ENCODE measurements around the gene TMEM186.
"Not testable (repeated sequence)": the region's sequence is repeated elsewhere in the genome, so short reads cannot be mapped to it uniquely, and the experiment has no call there.

TMEM186 gene, protein sequence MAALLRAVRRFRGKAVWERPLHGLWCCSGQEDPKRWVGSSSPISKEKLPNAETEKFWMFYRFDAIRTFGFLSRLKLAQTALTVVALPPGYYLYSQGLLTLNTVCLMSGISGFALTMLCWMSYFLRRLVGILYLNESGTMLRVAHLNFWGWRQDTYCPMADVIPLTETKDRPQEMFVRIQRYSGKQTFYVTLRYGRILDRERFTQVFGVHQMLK

DNA sequence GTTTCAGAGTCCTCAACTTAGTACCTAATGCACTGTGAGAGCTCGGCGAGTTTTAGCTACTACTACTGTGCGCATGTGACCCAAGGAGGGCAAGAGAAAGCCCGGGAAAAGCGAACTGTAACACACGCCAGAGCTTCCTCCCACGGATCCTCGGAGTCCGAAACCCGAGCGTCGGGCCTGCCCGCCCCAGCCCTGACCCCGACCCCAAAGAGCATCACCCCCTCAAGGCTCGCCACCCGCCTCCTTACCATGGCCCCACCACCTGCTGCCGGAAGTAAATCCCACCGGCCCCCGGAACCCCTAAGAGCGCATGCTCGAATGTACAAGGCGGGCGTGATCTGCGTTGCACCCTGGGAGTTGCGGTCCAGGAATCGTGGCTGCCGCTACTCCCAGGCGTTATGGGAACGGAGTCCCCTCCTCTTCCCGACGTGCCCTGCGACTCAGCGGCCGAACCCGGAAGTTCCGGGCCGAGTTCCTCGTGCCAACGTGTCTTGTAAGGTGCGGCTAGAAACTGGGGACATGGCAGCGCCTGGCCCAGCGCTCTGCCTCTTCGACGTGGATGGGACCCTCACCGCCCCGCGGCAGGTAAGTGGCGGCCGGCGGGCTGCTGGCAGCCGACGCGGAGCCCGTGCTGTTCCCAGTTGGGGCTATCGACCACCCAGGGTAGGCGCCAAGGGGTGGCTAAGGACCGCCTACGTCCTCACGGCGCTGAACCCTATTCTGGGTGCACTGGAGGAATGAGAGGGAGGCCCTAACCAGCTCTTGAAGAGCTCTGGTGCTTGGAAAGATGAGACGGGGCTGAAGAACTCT lies at the start of gene TMEM186, which contains the start of gene PMM2:
Gene TMEM186 (minus strand): TSS at position 276 of the 810 bp plus-strand sequence. CDS start 25 bp downstream, at position 251.
Gene PMM2 (plus strand): TSS at position 476 of the 810 bp plus-strand sequence. CDS start 44 bp downstream, at position 520.
- in situ Hi-C loops (cut with MboI; ENCODE audit: low sequenced_read_pairs) = loop anchor here (25.0 kb wide), 1 partner anchor 235 kb away; no protein-coding TSS in a partner anchor

DNA sequence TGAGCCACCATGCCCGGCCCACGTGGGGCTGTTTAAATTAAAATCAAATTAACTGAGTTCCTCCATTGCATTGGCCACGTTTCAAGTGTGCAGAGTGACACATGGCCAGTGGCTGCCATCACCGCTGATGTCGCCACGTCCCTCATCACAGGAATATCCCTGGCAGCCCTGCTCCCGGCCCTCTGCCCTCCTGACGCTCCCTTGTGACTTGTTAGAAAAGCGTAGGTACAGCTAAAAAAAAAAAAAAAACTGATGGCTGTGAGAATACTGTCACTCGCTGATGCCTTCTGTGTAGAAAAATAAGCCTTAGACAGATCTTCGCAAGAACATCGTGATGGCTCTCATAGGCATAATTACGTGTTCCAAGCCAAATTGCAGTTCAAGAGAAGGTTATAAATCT lies 49.7 kb upstream of the TMEM186 start:
- in situ Hi-C loops (cut with MboI; ENCODE audit: low sequenced_read_pairs) = no loop called here

DNA sequence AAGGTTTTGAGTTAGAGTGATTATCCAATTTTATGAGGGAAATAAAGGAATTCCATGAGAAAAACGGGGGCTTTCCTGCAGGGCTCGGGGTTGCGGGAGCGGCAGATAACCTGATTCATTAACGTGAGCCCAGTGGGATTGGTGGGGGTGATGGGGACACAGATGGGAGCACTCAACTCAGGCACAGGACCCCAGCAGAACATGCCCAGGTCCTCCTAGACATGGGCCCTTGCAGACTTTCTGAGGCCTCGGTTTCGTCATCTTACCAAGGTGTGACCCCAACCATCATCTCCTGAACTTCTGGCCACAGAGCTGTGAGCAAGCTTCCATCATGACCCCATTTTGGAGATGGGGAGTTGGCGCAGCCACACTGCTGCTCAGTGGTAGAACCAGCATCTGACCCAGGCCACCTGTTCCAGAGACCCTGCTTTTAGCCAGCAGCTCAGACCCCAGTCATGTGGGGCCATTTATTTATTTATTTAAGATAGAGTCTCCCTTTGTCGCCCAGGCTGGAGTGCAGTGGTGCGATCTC lies 49.0 kb upstream of the TMEM186 start:
- in situ Hi-C loops (cut with MboI; ENCODE audit: low sequenced_read_pairs) = no loop called here

DNA sequence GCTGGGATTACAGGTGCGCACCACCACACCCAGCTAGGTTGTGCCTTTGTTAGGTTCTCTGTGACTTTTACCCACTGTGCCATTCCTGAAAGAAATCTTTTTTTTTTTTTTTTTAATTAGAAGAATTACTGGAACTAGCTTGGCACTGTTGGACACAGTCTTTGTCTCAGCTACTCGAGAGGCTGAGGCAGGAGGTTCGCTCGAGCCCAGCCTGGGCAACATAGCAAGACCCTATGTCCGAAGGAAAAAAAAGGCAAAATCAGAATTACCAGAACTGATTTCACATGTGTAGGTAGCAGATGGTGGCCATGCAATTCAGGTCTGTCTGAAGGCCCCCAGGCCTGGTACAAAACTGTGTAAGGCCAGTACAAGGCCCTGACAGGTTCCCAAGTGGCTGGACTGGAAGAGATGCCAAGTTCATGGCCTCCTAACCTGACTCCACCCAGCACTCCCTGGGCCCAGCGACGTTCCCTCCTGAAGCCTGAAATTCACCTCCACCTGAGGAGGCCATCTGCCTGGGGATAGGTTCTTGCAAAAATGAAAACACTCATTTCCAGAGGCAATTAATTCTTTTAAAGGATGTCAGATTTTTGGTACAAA lies 48.4 kb upstream of the TMEM186 start:
- in situ Hi-C loops (cut with MboI; ENCODE audit: low sequenced_read_pairs) = no loop called here

DNA sequence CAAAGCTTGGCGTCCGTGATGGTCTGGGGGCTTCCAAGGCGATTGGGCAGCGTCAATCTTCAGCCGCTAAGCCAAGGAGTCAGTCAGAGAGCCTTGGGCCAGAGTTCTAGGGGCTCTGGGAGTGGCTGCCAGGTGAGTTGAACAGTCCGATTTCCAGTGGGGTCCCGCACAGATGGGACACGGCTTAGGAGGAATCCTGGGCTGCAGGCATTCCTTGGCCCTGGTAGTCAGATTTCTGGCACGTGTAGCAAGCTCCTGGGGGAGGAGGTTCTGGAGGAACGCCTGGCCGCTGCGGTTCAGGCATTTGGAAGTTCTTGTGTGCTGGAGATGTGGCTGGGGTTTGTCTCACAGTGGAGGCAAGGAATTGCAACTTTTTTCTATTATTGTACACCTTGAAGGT lies 45.9 kb upstream of the TMEM186 start:
- in situ Hi-C loops (cut with MboI; ENCODE audit: low sequenced_read_pairs) = not testable (repeated sequence)

DNA sequence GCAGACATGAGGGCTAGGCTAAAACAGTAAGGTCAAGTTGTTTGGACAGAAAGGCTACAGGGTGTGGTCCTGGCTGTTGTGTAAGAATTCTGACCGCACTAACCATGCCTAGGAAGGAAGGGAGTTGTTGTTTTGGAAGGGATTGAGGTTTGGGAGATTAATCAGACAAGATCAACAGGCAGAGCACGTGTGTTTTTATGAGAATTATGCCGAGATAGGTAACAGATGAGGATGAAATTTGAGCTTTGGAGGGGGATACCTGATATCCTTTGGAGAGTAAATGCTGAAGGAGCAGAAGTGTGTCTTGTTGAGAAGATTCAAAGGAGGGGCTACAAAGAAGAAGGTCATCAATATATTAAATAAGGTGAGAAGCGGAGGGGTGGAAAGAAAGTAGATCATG lies 44.6 kb upstream of the TMEM186 start:
- in situ Hi-C loops (cut with MboI; ENCODE audit: low sequenced_read_pairs) = not testable (repeated sequence)

DNA sequence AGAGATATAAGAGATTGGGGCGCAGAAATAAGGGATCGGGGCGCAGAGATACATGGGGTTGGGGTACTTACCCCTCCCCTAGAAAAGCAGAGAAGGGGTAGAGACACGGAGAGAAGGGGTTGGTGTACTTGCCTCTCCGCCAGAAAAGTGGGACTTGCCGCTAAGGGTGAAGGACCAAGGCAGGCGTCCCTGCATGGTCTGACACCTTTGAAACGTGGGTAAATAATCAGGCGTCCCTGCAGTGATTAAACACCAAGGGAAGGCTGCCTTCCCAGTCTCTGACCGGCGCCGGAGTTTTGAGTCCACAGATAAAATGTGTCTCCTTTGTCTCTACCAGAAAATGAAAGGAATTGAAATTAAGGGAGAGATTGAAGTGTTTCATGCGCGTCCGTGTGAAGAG lies 40.2 kb upstream of the TMEM186 start:
- in situ Hi-C loops (cut with MboI; ENCODE audit: low sequenced_read_pairs) = not testable (repeated sequence)

DNA sequence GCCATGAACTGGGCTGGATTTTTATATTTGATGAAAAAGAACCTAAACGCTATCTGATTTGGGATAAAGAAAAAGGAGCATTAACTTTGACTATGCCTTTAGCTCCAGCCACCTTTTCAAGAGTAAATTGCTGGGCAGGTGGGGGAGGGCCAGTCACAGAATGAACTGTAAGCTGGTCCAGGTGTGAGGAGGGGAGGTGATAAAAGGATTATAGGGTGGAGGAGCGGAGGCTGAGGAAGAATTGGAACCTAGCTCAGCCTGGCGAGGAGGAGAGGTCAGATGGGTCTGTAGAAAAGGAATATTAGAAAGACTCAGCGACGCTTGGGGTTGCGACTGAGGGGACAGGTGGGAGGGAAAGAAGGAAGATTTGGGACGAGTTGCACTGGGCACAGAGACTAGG lies 39.4 kb upstream of the TMEM186 start:
- in situ Hi-C loops (cut with MboI; ENCODE audit: low sequenced_read_pairs) = not testable (repeated sequence)

DNA sequence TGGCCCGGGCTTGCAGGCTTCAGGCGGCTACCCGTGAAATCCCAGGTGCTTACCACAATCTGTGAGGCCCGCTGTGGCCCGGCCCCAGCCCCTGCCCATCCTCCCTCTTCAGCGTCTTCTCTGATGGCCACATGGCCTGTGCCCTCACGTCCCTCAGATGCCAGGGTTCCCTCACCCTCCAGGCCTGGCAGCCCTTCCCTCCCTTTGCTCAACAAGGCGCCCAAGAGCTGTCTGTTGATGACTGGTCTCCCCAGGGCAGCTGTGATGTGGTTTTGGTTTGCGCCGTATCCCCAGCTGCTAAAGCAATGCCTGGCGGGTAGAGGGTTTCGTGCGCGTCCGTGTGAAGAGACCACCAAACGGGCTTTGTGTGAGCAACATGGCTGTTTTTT lies 35.3 kb upstream of the TMEM186 start:
- in situ Hi-C loops (cut with MboI; ENCODE audit: low sequenced_read_pairs) = no loop called here

DNA sequence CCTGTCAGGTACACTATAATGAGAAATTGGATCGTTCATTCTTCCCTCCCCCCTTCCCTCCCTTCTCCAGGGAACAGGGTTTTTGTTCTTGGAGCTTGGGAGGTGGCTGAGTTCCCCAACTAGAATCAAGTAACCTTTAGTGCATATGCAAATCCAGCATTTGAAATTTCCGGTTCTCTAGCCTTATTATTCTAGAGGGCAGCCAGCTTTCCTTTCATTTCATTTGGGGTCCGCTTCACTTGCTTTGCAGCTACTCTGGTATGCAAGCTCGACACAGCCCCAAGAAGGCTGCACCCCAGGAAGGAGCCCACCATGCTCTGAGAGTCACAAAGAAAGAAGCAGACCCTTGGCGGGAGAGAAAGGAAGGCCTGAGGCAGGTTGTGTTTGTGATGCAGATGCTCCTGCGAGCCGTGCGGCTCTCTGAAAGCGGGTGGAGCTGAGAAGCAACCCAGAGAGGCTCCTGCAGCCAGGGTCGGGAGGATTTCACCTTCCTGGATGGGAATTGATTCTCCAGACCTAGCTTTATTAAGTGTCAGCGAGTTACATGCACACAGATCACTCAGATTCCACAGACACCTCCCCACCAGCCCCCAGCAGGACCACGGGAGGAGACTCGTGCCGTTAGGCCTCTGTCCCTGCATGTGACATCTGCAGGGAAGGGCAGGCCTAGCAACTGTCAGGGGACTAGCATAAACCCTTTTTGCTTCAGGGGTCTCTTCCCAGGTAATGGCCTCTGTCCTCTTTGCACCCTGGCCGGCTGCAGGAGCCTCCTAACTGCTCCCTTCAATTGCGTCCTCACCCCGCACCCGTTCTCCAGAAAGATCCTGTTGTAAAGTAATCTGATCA lies 34.7 kb upstream of the TMEM186 start:
- in situ Hi-C loops (cut with MboI; ENCODE audit: low sequenced_read_pairs) = no loop called here

DNA sequence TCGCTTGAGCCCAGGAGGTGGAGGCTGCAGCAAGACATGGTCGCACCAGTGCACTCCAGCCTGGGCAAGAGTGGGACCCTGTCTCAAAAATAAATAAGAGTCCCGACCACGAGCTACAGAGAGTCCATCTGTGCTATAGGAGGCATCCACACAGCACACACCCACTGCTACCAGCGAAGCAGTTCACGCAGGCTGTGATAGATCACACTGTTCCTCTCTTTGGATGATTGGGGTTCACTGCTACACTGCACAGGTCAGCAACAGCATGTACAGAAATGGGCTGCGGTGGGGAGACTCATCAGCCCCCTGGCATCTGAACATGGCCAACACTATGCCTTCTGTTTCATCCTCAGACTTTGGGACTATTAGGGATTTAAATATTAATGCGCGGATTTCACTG lies 34.0 kb upstream of the TMEM186 start:
- in situ Hi-C loops (cut with MboI; ENCODE audit: low sequenced_read_pairs) = no loop called here

DNA sequence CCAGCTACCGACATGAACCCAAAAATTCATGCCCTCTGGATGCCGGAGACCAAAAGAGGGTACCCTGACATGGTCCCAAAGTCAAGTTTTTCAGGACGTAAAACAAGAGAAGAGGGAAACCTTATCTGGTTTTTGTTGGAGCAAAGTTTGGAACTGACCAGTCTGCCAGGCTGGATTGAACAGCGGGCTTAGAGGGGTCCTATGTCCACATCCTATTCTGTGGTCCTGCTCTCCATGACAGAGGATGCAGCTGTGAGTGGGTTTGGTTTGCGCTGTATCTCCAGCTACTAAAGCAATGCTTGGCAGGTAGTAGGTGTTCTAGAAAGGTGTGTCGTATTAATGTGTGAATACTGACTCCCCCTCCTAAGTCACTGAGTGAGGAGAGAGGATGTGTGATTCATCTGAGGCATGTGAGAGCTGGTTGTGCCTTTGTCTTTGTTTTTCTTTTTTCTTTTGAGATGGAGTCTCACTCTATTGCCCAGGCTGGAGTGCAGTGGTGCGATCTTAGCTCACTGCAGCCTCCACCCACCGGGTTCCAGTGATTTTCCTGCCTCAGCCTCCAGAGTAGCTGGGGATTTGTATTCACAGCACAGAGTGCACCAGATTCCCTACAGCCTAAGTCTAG lies 31.2 kb upstream of the TMEM186 start:
- in situ Hi-C loops (cut with MboI; ENCODE audit: low sequenced_read_pairs) = no loop called here

DNA sequence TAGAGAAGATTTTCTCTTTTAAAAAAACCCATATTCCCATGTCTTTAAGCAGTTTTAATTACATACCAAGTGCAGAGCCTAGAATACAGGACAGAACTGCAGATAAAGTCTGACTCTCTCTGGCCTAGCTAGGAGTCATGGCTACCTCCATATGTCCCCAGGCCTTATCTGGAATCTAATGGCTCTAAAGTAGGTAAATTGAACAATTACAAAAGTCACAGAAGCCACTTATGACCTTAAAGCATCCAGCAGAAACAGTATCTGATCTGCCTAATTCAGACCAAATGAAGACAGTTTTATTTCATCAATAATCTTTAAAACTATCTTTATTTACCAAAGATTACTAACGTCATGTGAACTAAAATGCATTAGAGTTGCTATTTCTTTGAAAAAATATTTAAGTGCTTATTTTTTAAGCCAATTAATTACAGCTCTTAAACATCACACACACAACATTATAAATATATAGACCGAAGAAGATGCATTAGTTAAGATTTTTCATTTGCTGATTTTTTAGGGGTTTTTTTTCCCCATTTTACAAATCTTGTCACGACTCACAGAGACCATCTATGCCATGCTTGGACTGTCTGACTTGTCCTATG lies 28.9 kb upstream of the TMEM186 start:
- in situ Hi-C loops (cut with MboI; ENCODE audit: low sequenced_read_pairs) = no loop called here

DNA sequence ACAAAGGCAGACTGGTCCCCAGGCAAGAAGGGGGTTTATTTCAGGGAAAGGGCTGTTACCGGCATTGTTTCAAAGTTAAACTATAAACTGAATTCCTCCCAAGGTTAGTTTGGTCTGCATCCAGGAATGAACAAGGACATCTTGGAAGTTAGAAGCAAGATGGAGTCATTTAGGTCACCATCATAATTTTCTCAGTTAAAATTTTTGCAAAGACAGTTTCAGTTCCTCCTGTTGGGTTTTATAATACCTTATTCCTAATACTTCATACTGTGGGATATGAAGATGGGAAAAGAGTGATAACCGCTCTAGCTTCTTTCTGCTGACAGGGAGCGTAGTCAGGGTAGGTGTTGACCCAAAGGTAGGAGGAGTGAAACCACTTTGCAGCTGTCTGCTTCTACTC lies 25.0 kb upstream of the TMEM186 start:
- in situ Hi-C loops (cut with MboI; ENCODE audit: low sequenced_read_pairs) = no loop called here

DNA sequence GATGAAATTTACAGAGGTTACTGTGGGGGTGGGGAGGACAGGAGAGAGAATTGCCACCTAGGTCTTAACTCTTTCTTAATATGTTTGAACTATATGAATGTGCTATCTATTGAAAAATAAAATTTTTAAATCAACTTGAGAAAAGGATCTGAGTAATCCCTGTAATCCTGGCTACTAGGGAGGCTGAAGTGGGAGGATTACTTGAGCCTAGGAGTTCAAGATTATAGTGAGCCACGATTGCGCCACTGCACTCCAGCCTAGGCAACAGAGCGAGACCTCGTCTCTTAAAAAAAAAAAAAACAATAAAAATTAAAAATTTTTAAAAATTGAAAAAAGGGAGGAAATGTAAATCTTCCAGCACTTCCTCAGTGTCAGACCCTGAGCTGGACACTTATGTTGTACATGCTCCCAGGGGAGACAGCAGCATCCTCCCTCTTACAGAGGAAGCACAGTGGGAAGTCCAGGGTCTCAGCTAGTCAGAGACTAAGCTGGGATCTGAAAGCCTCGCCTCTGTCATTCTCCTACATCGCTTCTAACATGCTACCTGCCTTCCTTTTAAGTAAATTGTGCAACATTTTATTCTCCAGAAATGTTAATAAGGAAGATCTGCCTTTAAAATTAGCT lies 22.1 kb upstream of the TMEM186 start:
- in situ Hi-C loops (cut with MboI; ENCODE audit: low sequenced_read_pairs) = no loop called here

DNA sequence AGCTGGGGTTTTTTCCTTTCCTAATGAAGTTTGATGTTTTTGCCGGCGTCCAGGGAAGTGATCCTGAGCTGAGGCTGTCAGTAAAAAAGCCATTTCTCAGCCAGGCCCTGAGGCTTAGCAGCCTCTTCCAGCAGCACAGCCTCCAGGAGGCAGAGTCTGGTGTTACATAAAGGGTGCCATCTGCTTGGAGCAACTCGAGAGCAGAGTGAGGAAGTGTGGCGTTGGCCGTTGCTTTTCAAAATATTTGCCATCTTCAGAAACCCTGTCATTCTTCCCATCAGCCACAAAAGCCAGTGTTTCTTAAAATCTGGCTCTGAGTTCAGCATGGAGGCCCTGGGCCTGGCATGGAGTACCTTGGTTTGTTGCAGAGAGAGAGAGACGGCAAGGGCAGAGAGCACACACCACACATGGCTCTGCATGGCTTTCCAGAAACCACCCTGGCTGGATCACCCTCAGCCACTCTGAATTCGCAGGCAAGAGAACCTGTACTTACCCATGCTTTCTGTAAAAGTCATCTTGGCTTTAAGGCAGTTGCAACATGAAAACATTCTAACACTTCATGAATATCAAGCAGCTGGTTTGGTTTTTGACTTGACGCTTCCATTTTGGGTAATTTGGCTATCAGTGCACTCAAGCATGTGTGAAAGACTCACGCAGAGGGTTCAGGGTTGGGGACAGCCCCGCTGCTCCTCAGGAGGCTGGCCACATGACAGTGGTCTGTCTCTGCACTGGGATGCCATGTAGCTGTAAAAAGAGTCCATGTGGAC lies 21.2 kb upstream of the TMEM186 start:
- in situ Hi-C loops (cut with MboI; ENCODE audit: low sequenced_read_pairs) = no loop called here

DNA sequence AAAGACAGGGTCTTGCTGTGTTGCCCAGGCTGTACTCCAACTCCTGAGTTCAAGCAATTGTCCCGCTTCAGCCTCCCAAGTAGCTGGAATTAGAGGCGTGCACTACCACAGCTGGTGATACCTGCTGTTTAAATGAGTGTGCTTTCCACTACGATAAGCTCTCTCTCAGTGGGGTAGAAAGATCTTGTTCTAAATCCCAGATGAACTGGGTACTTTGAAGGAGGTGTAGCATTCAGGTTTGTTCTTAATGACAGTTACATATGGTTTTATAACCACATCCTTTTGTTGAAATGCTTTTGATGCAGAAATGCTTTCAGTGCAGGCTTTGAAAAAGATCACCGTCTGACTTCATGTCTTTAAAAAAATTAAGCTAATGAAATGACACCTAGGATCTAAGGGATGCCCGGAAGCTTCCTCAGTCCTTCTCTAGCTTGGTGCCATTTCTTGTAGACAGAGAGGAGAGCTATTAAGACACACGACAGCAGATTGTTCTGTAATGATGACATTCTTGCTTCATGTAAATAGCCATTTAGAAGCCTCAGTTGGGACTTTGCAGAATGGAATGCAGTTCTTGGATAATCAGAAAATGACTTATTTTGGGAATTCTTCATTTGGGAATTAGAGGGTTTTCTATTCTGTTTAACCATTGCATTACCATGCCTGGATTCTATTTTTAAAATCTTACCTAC lies 19.7 kb upstream of the TMEM186 start:
- in situ Hi-C loops (cut with MboI; ENCODE audit: low sequenced_read_pairs) = no loop called here

All from HL-60/S4 treated with retinoic acid at 250 ng/mL for 4 days and 3 days (cell line).